Measurements from ENCODE around the gene RIPPLY1.

RIPPLY1 gene, protein sequence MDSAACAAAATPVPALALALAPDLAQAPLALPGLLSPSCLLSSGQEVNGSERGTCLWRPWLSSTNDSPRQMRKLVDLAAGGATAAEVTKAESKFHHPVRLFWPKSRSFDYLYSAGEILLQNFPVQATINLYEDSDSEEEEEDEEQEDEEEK

DNA sequence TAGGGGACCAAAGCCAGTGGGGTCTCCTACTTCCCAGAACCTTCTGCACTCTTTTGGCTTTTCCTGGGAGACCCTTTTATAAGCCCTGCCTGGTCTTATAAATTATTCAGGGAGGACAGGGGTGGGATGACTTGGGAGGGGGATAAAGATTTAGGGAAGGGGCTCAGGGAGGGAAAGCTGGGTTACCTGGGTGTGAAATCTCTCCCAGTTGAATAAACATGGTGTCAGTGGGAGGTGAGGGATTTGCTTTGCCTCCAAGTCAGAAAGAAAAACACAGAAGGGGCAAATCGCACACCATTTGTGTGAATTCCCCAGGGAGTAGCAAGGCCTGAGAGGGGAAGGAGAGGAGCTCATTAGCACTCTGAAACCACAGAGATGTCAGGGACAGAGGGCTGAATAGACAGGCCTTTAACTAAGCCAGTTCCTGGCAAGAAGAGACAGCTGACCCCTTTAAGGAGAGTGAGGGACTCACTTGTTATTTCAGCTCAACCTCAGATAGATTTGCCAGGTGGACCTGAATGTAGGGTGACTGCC is at the start of gene RIPPLY1:
TSS of gene RIPPLY1 (minus strand) at position 51 of the 534 bp plus-strand sequence. CDS start 54 bp downstream, outside the sequence.
- Histone ChIP-seq H3K4me3 (ENCODE audit: low read depth, low read length) (no peak within 1 kb of the TSS), H3K36me3 (ENCODE audit: control insufficient read depth, insufficient read depth, low read length) (no peaks in the 10 kb centered on the region), H3K9me3 (ENCODE audit: control insufficient read depth, insufficient read depth, low read length) (no peaks in the 10 kb centered on the region), H3K4me1 (ENCODE audit: control insufficient read depth, insufficient read depth, low read length) (peaks cover 11% of the 10 kb centered on the region; the same call in 1 of the 2 replicates), H3K27me3 (ENCODE audit: control insufficient read depth, insufficient read depth, low read length) (no peaks in the 10 kb centered on the region), H3K9ac (ENCODE audit: low read depth, low read length) (no peak within 1 kb of the TSS), H3K27ac (ENCODE audit: low read depth, low read length) (no peak within 1 kb of the TSS)

DNA sequence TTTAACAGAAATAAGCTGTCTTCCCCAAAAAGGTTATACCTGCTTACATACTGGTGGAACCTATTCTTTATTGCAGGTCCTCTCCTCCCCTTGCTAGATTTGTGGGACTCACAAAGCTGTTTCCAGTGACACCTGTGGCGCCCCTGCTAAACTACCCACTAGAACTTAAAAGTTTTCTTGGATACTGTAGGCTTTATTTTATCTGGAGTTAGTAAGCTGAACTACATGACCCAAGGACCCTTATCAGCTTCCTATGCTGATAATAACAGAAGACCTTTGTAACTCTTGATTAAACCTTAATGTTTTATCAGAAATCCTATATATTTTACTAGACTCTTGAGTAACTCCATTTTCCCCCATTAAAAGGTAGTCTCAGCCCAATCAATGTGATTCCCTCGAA is 49.4 kb upstream of the RIPPLY1 start:
- H3K4me3 ChIP-seq (ENCODE audit: low read depth, low read length), result no peak overlapping the region
- no peak overlapping the region for H3K9ac ChIP-seq (ENCODE audit: low read depth, low read length)
- H3K27ac ChIP-seq (ENCODE audit: low read depth, low read length), result no peak overlapping the region
- peaks cover 16% of the 10 kb centered on the region; the same call in 1 of the 2 replicates for H3K36me3 ChIP-seq (ENCODE audit: control insufficient read depth, insufficient read depth, low read length)
- no peaks in the 10 kb centered on the region for H3K9me3 ChIP-seq (ENCODE audit: control insufficient read depth, insufficient read depth, low read length)
- no peaks in the 10 kb centered on the region; the same call in 1 of the 2 replicates for H3K27me3 ChIP-seq (ENCODE audit: control insufficient read depth, insufficient read depth, low read length)
- H3K4me1 ChIP-seq (ENCODE audit: control insufficient read depth, insufficient read depth, low read length), result no peaks in the 10 kb centered on the region

DNA sequence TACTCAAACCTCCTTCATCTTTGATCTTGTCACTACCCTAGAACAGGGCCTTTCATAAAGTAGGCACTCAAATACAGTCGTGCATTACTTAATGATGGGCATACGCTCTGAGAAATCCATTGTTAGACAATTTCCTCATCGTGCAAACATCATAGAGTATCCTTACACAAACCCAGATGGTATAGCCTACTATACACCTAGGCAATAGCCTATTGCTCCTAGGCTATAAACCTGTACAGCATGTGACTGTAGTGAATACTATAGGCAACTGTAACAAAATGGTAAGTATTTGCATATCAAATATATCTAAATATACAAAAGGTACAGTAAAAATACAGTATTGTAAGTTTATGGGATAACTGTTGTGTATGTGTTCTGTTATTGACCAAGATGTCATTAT is 48.9 kb upstream of the RIPPLY1 start:
- no peak overlapping the region for H3K9ac ChIP-seq (ENCODE audit: low read depth, low read length)
- no peak overlapping the region for H3K27ac ChIP-seq (ENCODE audit: low read depth, low read length)
- H3K9me3 ChIP-seq (ENCODE audit: control insufficient read depth, insufficient read depth, low read length), result no peaks in the 10 kb centered on the region
- H3K4me3 ChIP-seq (ENCODE audit: low read depth, low read length), result no peak overlapping the region
- no peaks in the 10 kb centered on the region for H3K4me1 ChIP-seq (ENCODE audit: control insufficient read depth, insufficient read depth, low read length)
- H3K36me3 ChIP-seq (ENCODE audit: control insufficient read depth, insufficient read depth, low read length), result 0 out of 2 replicates have a peak, but pooled peaks cover 15% of the 10 kb centered on the region
- no peaks in the 10 kb centered on the region; the same call in 1 of the 2 replicates for H3K27me3 ChIP-seq (ENCODE audit: control insufficient read depth, insufficient read depth, low read length)

DNA sequence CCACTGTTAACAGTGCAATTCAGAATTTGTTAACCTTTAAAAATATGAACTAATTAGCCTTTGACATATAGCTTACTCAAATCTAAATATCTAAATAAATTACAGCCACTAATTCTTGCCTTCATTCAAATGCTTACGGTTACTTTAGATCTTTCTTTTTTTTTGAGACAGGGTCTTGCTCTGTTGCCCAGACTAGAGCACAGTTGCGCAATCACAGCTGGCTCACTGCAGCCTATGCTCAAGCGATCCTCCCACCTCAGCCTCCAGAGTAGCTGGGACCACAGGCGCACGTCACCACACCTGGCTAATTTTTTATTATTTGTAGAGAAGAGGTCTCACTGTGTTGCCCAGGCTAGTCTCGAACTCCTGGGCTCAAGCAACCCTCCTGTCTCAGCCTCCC is 48.1 kb upstream of the RIPPLY1 start:
- 0 out of 2 replicates have a peak, but pooled peaks cover 15% of the 10 kb centered on the region for H3K36me3 ChIP-seq (ENCODE audit: control insufficient read depth, insufficient read depth, low read length)
- no peak overlapping the region for H3K27ac ChIP-seq (ENCODE audit: low read depth, low read length)
- no peaks in the 10 kb centered on the region; the same call in 1 of the 2 replicates for H3K27me3 ChIP-seq (ENCODE audit: control insufficient read depth, insufficient read depth, low read length)
- no peak overlapping the region for H3K4me3 ChIP-seq (ENCODE audit: low read depth, low read length)
- no peak overlapping the region for H3K9ac ChIP-seq (ENCODE audit: low read depth, low read length)
- H3K4me1 ChIP-seq (ENCODE audit: control insufficient read depth, insufficient read depth, low read length), result no peaks in the 10 kb centered on the region
- no peaks in the 10 kb centered on the region for H3K9me3 ChIP-seq (ENCODE audit: control insufficient read depth, insufficient read depth, low read length)

DNA sequence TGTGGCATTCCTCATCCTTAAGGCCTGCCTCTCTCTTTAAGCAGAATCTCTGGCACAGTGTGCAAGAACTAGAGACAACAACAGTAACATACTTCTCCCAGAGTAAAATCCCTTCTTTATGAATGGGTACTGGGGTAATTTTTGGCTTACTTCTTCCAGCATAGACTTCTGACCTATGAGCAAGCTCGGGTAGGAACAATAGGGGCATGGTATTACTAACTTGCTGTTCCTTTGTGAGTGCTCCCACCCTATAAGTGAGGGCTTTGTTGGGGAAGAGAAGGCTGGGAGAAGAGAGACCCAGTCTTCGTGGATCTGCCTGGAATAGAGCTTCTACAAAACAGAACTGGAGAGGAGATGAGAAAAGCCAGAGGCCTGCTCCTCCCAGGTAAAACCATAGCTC is 47.2 kb upstream of the RIPPLY1 start:
- Histone ChIP-seq H3K27me3 (ENCODE audit: control insufficient read depth, insufficient read depth, low read length) (no peaks in the 10 kb centered on the region; the same call in 1 of the 2 replicates), H3K27ac (ENCODE audit: low read depth, low read length) (no peak overlapping the region), H3K4me3 (ENCODE audit: low read depth, low read length) (no peak overlapping the region), H3K4me1 (ENCODE audit: control insufficient read depth, insufficient read depth, low read length) (no peaks in the 10 kb centered on the region), H3K9ac (ENCODE audit: low read depth, low read length) (no peak overlapping the region), H3K36me3 (ENCODE audit: control insufficient read depth, insufficient read depth, low read length) (0 out of 2 replicates have a peak, but pooled peaks cover 10% of the 10 kb centered on the region), H3K9me3 (ENCODE audit: control insufficient read depth, insufficient read depth, low read length) (no peaks in the 10 kb centered on the region)

DNA sequence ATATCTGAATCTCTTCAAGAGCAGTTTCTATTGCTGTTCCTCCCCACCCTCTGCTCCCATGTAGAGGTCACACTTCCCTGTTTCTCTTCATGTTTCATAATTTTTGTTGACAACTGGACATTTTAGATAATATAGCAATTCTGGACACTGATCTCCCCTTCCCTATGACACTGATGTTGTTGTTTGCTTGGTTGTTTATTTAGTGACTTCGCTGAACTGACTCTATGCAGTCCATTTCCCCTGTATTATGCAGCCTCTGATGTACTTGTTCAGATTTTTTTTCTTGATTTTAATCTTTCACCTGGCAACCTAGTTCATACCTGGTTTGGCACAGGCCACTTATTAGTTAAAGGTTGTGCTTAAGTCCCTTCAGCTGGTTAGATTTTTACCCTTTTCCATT is 46.2 kb upstream of the RIPPLY1 start:
- Histone ChIP-seq H3K4me3 (ENCODE audit: low read depth, low read length) (no peak overlapping the region), H3K27ac (ENCODE audit: low read depth, low read length) (no peak overlapping the region), H3K4me1 (ENCODE audit: control insufficient read depth, insufficient read depth, low read length) (no peaks in the 10 kb centered on the region), H3K9me3 (ENCODE audit: control insufficient read depth, insufficient read depth, low read length) (no peaks in the 10 kb centered on the region), H3K9ac (ENCODE audit: low read depth, low read length) (no peak overlapping the region), H3K36me3 (ENCODE audit: control insufficient read depth, insufficient read depth, low read length) (0 out of 2 replicates have a peak, but pooled peaks cover 5% of the 10 kb centered on the region), H3K27me3 (ENCODE audit: control insufficient read depth, insufficient read depth, low read length) (no peaks in the 10 kb centered on the region; the same call in 1 of the 2 replicates)

DNA sequence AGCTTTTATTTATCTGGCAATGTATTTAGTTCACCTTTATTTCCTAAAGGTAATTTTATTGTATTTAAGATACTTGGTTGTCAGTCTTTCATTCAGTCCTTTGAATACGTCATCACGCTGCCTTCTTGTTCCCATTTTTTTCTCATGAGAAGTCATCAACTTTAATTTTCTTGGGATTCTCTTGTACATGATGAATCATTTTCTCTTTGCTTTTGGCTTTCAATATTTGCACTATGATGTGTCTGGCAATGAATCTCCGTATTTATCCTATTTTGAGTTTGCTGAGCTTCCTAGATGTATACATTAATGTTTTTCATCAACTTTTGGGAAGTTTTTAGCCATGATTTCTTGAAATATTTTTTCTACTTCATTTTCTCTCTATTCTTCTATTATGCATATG is 45.5 kb upstream of the RIPPLY1 start:
- Histone ChIP-seq H3K9ac (ENCODE audit: low read depth, low read length) (no peak overlapping the region), H3K9me3 (ENCODE audit: control insufficient read depth, insufficient read depth, low read length) (no peaks in the 10 kb centered on the region), H3K36me3 (ENCODE audit: control insufficient read depth, insufficient read depth, low read length) (no peaks in the 10 kb centered on the region), H3K27me3 (ENCODE audit: control insufficient read depth, insufficient read depth, low read length) (no peaks in the 10 kb centered on the region; the same call in 1 of the 2 replicates), H3K27ac (ENCODE audit: low read depth, low read length) (no peak overlapping the region), H3K4me1 (ENCODE audit: control insufficient read depth, insufficient read depth, low read length) (no peaks in the 10 kb centered on the region), H3K4me3 (ENCODE audit: low read depth, low read length) (no peak overlapping the region)

DNA sequence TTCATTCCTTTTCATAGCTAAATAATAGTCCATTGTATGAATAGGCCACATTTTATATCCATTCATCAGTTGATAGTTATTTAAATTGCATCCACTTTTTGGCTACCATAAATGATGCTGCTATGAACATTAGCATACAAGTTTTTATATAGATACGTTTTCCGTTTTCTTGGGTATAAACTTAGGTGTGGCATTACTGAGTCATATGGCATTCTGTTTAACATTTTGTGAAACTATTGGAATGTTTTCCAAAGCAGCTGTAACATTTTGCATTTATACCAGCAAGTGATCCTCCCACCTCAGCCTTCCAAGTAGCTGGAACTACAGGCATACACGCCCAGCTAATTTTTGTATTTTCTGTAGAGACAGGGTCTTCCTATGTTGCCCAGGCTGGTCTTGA is 43.3 kb upstream of the RIPPLY1 start:
- peaks cover 10% of the 10 kb centered on the region for H3K36me3 ChIP-seq (ENCODE audit: control insufficient read depth, insufficient read depth, low read length)
- no peaks in the 10 kb centered on the region for H3K4me1 ChIP-seq (ENCODE audit: control insufficient read depth, insufficient read depth, low read length)
- no peak overlapping the region for H3K4me3 ChIP-seq (ENCODE audit: low read depth, low read length)
- no peak overlapping the region for H3K27ac ChIP-seq (ENCODE audit: low read depth, low read length)
- no peaks in the 10 kb centered on the region; the same call in none of the 2 replicates for H3K27me3 ChIP-seq (ENCODE audit: control insufficient read depth, insufficient read depth, low read length)
- no peaks in the 10 kb centered on the region for H3K9me3 ChIP-seq (ENCODE audit: control insufficient read depth, insufficient read depth, low read length)
- H3K9ac ChIP-seq (ENCODE audit: low read depth, low read length), result no peak overlapping the region

DNA sequence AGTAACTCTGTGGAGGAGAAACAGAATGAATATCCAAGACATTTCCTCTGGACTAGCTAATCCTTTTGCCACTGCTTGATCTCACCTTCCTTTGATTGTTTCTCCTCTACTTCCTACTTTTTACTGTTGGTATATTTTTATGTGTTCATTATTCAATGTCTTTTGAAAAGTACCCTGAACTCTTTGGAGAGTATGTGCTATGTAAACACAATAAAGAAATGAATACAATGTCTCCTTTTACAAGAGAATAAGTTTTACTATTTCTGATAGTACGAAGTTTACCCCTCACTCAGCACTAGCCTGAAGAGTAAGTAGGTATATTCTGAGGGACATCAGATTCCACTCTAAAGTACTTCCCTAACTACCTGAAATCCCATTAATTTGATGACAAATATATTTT is 36.9 kb upstream of the RIPPLY1 start:
- H3K9me3 ChIP-seq (ENCODE audit: control insufficient read depth, insufficient read depth, low read length), result no peaks in the 10 kb centered on the region
- H3K27me3 ChIP-seq (ENCODE audit: control insufficient read depth, insufficient read depth, low read length), result no peaks in the 10 kb centered on the region; the same call in 1 of the 2 replicates
- H3K27ac ChIP-seq (ENCODE audit: low read depth, low read length), result no peak overlapping the region
- no peaks in the 10 kb centered on the region for H3K4me1 ChIP-seq (ENCODE audit: control insufficient read depth, insufficient read depth, low read length)
- peaks cover 16% of the 10 kb centered on the region for H3K36me3 ChIP-seq (ENCODE audit: control insufficient read depth, insufficient read depth, low read length)
- no peak overlapping the region for H3K9ac ChIP-seq (ENCODE audit: low read depth, low read length)
- no peak overlapping the region for H3K4me3 ChIP-seq (ENCODE audit: low read depth, low read length)

DNA sequence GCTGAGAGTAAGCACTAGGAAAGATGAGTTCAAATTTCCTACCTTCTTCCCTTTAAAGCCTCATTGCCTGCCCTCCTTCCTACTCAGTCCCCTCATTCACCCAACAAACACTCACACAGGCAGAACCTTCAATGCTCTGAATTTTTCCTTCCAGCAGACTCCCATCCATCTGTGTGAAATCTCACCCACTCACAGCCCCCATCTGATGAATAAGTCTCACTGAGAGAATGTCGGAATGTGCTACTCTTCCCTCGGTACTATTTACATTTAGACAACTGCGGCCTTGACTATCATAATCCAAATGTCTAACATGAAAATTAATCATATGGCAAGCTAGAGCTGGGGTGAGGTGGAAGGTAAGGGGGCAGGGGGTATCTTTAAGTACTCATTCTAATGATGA is 36.4 kb upstream of the RIPPLY1 start:
- Histone ChIP-seq H3K27ac (ENCODE audit: low read depth, low read length) (no peak overlapping the region), H3K9ac (ENCODE audit: low read depth, low read length) (no peak overlapping the region), H3K4me1 (ENCODE audit: control insufficient read depth, insufficient read depth, low read length) (no peaks in the 10 kb centered on the region), H3K9me3 (ENCODE audit: control insufficient read depth, insufficient read depth, low read length) (no peaks in the 10 kb centered on the region), H3K4me3 (ENCODE audit: low read depth, low read length) (no peak overlapping the region), H3K27me3 (ENCODE audit: control insufficient read depth, insufficient read depth, low read length) (no peaks in the 10 kb centered on the region; the same call in 1 of the 2 replicates), H3K36me3 (ENCODE audit: control insufficient read depth, insufficient read depth, low read length) (peaks cover 16% of the 10 kb centered on the region)

DNA sequence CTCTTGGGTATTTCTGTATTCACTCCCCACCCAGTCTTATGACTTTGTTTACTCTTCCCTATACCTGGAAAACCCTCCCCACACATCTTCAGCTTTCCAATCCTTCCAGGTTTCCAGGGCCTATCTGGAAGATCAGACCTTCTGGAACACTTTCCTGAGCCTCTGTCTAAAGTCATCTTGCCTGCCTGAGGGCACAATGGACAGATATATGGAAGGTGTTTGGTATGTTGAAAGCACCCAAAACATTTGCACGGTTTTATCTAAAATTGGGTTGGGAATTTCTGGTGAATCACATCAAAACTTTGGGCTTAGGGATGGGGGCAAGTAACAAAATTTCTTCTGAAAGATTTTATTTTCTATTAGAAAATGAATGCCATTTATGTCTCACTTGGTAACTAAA is 33.1 kb upstream of the RIPPLY1 start:
- Histone ChIP-seq H3K4me3 (ENCODE audit: low read depth, low read length) (no peak overlapping the region), H3K27me3 (ENCODE audit: control insufficient read depth, insufficient read depth, low read length) (no peaks in the 10 kb centered on the region), H3K4me1 (ENCODE audit: control insufficient read depth, insufficient read depth, low read length) (no peaks in the 10 kb centered on the region), H3K27ac (ENCODE audit: low read depth, low read length) (no peak overlapping the region), H3K36me3 (ENCODE audit: control insufficient read depth, insufficient read depth, low read length) (peaks cover 4% of the 10 kb centered on the region; the same call in 1 of the 2 replicates), H3K9me3 (ENCODE audit: control insufficient read depth, insufficient read depth, low read length) (no peaks in the 10 kb centered on the region), H3K9ac (ENCODE audit: low read depth, low read length) (no peak overlapping the region)

Measured in HUES48 (cell line).